Measurements from ENCODE around the gene AP4B1. TPM values are rescaled to one million over a fixed set of nuclear protein-coding genes. Genes with fewer than 3 reads are reported as not detected.

Gene AP4B1
- total RNA-seq, 6 experiments from 2014 or later = 12.6 to 14.0 (median 13.3) TPM

DNA sequence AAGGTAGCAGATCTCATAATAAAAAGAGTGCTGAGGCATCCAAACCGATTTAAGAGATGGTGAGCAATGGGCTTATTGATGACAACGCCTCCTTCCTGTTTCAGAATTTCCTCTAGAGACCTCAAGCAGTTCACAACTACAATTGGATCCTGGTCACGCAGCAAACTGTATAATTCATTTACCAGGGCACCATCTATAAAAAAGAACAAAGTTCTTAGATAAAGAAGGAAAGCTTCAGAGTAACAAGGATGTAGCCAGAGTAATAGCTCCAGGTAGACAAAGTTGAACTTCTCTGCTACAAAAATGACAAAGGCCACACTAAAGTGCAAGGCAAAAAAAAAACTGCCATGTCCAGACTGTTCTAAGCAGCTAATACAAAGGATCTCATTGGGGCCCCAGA is 3.4 kb downstream of the AP4B1 start:
- H3K27me3 Mint-ChIP-seq (ENCODE audit: insufficient read depth) = no peaks in the 10 kb centered on the region
- H3K36me3 Mint-ChIP-seq (ENCODE audit: low read depth) = peaks cover 42% of the 10 kb centered on the region
- H3K4me3 Mint-ChIP-seq = no peak overlapping the region
- TF ChIP-seq, protein P1, sequence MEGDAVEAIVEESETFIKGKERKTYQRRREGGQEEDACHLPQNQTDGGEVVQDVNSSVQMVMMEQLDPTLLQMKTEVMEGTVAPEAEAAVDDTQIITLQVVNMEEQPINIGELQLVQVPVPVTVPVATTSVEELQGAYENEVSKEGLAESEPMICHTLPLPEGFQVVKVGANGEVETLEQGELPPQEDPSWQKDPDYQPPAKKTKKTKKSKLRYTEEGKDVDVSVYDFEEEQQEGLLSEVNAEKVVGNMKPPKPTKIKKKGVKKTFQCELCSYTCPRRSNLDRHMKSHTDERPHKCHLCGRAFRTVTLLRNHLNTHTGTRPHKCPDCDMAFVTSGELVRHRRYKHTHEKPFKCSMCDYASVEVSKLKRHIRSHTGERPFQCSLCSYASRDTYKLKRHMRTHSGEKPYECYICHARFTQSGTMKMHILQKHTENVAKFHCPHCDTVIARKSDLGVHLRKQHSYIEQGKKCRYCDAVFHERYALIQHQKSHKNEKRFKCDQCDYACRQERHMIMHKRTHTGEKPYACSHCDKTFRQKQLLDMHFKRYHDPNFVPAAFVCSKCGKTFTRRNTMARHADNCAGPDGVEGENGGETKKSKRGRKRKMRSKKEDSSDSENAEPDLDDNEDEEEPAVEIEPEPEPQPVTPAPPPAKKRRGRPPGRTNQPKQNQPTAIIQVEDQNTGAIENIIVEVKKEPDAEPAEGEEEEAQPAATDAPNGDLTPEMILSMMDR (IDR thresholded peaks at IDR 0.05) = no peak
- H3K4me1 Mint-ChIP-seq (ENCODE audit: low read depth) = peaks cover 41% of the 10 kb centered on the region
- H3K27ac Mint-ChIP-seq = no peak overlapping the region
- H3K9me3 Mint-ChIP-seq = no peaks in the 10 kb centered on the region
- DNase-seq = no peak

DNA sequence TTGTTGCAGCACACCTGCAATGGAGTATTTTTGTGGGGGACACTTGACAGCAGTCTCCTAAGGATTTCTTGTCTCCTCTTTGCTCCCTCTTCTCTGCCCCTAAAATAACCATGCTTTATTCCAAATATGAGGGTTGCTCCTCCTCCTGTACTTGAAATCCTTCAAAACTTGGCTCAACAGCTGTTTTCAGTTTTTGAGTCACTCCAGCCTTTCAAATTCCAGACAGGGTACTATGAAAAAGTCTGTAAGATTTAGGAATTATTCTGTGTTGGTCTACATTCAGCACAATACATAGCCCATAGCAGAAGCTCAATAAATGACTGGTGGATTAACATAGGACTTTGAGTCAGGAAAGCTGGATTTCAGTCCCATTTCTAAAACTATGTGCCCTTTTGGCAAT is 5.5 kb downstream of the AP4B1 start:
- no peaks in the 10 kb centered on the region for H3K27me3 Mint-ChIP-seq (ENCODE audit: insufficient read depth)
- TF ChIP-seq, protein P1 (IDR thresholded peaks at IDR 0.05) = no peak
- no peak for DNase-seq
- peaks cover 40% of the 10 kb centered on the region for H3K4me1 Mint-ChIP-seq (ENCODE audit: low read depth)
- no peaks in the 10 kb centered on the region for H3K9me3 Mint-ChIP-seq
- no peak overlapping the region for H3K27ac Mint-ChIP-seq
- H3K4me3 Mint-ChIP-seq = no peak overlapping the region
- H3K36me3 Mint-ChIP-seq (ENCODE audit: low read depth) = peaks cover 56% of the 10 kb centered on the region

DNA sequence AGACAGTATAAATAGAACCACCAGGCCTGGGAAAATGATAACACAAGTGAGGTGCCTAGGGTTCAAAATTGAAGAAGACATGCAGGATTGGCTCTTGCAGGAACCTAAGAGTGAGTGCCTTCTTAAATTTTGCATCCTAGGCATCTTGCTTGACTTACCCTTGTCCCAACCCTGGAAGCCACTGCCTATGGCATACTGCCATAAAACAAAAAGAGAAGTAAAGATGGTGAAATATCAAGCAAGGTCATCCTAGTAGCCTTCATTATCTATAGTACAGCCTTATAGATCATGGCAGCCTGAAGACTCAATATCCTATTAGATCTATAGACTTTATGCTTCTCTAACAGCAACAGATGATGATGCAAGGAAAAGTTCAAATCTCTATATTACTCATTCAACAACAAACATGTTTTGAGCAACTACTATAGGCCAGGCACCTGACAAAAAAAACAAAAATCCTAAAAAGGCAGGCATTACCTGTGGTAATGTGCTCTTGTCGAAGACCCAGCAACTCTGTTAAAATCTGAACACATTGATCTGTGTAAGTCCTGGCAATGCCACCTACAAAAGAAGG is 6.3 kb downstream of the AP4B1 start:
- TF ChIP-seq, protein P1 (IDR thresholded peaks at IDR 0.05) = no peak
- Mint-ChIP-seq H3K27ac (no peak overlapping the region), H3K4me1 (ENCODE audit: low read depth) (peaks cover 32% of the 10 kb centered on the region)

DNA sequence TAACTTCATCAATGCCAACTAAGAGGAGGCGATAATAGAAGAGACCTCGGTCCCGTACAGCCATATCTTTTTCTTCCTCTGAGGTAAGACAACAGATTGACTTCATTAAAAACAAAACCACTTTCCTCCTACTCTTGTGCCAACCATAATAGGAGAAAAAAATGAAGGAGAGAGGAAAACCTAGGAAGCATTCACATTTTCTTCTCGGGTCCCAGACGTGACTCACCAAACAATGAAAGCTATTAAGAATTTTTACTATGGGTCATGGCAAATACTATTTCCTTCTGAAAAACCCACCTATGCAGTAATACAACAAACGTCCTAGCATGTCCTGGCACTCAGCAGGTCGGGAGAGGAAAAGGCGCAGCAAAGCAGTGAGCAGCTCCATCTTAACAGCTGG is 8.6 kb downstream of the AP4B1 start:
- no peak for DNase-seq
- TF ChIP-seq, protein P1 (IDR thresholded peaks at IDR 0.05) = no peak
- no peak overlapping the region; the same call in 1 of the 2 replicates for H3K27ac Mint-ChIP-seq
- no peaks in the 10 kb centered on the region for H3K9me3 Mint-ChIP-seq
- peaks cover 22% of the 10 kb centered on the region for H3K4me1 Mint-ChIP-seq (ENCODE audit: low read depth)
- H3K4me3 Mint-ChIP-seq = no peak overlapping the region
- no peaks in the 10 kb centered on the region for H3K27me3 Mint-ChIP-seq (ENCODE audit: insufficient read depth)
- peaks cover 50% of the 10 kb centered on the region for H3K36me3 Mint-ChIP-seq (ENCODE audit: low read depth)

More for the DNA sequence above, 6.3 kb downstream of the AP4B1 start:
- Mint-ChIP-seq H3K9me3 (no peaks in the 10 kb centered on the region), H3K36me3 (ENCODE audit: low read depth) (peaks cover 62% of the 10 kb centered on the region), H3K27me3 (ENCODE audit: insufficient read depth) (no peaks in the 10 kb centered on the region), H3K4me3 (no peak overlapping the region)
- DNase-seq = no peak

DNA sequence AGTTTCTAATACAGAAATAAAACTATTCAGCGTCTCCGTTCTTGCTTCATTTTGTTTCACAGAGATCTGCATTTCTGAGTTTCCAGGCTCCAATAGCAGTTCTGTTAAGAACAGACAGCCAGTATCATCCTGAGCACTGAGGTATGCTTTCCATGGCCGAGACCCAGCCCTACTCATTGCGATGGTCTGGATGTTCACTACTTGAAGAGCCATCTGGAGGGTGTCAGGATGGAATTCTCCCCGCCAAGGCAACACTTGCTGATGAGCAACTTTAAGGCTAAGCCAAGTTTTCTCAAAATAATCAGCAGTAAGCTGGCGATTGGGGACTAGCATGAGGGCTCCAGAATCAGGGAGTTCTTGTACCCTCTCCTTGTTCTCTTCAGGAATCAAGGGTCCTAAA is 9.5 kb downstream of the AP4B1 start:
- no peak for DNase-seq
- TF ChIP-seq, protein P1 (IDR thresholded peaks at IDR 0.05) = no peak
- no peak overlapping the region for H3K4me3 Mint-ChIP-seq
- no peak overlapping the region for H3K27ac Mint-ChIP-seq
- H3K36me3 Mint-ChIP-seq (ENCODE audit: low read depth) = peaks cover 49% of the 10 kb centered on the region
- H3K27me3 Mint-ChIP-seq (ENCODE audit: insufficient read depth) = no peaks in the 10 kb centered on the region
- H3K9me3 Mint-ChIP-seq = no peaks in the 10 kb centered on the region
- H3K4me1 Mint-ChIP-seq (ENCODE audit: low read depth) = peaks cover 22% of the 10 kb centered on the region

Measured in HFFc6 (cell line).